ENCODE data around the gene N4BP2. TPM values are rescaled to one million over a fixed set of nuclear protein-coding genes. Genes with fewer than 3 reads are reported as not detected.
"Not testable (repeated sequence)": the region's sequence is repeated elsewhere in the genome, so short reads cannot be mapped to it uniquely, and the experiment has no call there.

Gene N4BP2
- 16.9 TPM for polyA plus RNA-seq
- long read RNA-seq, donor 1, result 0 reads
- long read RNA-seq, donor 2, result 0 reads
- long read RNA-seq, donor 3, result 0 reads
- long read RNA-seq, donor 4, result 0 reads
- long read RNA-seq, donor 5, result 0 reads
- long read RNA-seq, donor 6, result 0 reads
- long read RNA-seq, donor 7, result 0 reads
- long read RNA-seq, donor 8, result 0 reads
- long read RNA-seq, donor 9, result 0 reads
- long read RNA-seq, donor 10, result 0 reads
- long read RNA-seq, donor 11, result 0 reads

- Histone ChIP-seq H3K4me1 (ENCODE audit: control insufficient read depth, insufficient read depth, low read length) (peaks cover 7% of the 10 kb centered on the region), H3K27me3 (ENCODE audit: control insufficient read depth, insufficient read depth, low read length) (no peaks in the 10 kb centered on the region), H3K9me3 (ENCODE audit: control insufficient read depth, low read depth, low read length) (no peaks in the 10 kb centered on the region), H3K36me3 (ENCODE audit: control insufficient read depth, insufficient read depth, low read length) (peaks cover 4% of the 10 kb centered on the region), H3K27ac (ENCODE audit: low read length) (peak within 1 kb of the TSS; percentile 99), H3K4me3 (ENCODE audit: low read length) (peak within 1 kb of the TSS; percentile 77)
- DNase-seq, result peak; percentile 84 to 88
- WGBS (ENCODE audit: insufficient coverage, low lambda C conversion rate), result no CpG with 5 or more reads among the region's 99 CpGs
These were observed at the start of gene N4BP2 for GRCh38 chr4:40056716-40057585. Gene N4BP2, plus strand, starts transcription at chr4:40056850. Its CDS starts 40,491 bp downstream, at chr4:40097341.

DNA sequence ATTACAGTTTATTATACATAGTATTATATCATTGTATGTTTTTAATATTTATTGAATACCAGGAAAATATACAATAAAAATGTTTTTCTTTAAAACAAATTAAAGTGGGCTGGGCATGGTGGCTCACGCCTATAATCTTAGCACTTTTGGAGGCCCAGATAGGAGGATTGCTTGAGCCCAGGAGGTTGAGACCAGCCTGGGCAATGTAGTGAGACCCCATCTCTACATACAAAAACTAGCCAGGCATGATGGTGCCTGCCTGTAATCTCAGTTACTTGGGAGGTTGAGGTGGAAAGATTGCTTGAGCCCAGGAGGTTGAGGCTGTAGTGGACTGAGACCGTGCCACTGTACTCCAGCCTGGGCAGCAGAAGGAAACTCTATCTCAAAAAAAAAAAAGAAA, 40.6 kb upstream of the N4BP2 start:
- Histone ChIP-seq H3K36me3 (ENCODE audit: control insufficient read depth, insufficient read depth, low read length) (no peaks in the 10 kb centered on the region), H3K4me3 (ENCODE audit: low read length) (no peak overlapping the region), H3K4me1 (ENCODE audit: control insufficient read depth, insufficient read depth, low read length) (no peaks in the 10 kb centered on the region), H3K9me3 (ENCODE audit: control insufficient read depth, low read depth, low read length) (no peaks in the 10 kb centered on the region), H3K27me3 (ENCODE audit: control insufficient read depth, insufficient read depth, low read length) (no peaks in the 10 kb centered on the region), H3K27ac (ENCODE audit: low read length) (no peak overlapping the region)
- DNase-seq, result no peak
- WGBS (ENCODE audit: insufficient coverage, low lambda C conversion rate), result no CpG with 5 or more reads among the region's 2 CpGs

GRCh38 chr4:40020221-40020620, 36.4 kb upstream of the N4BP2 start:
- WGBS (ENCODE audit: insufficient coverage, low lambda C conversion rate), result no CpG with 5 or more reads among the region's 15 CpGs
- H3K36me3 ChIP-seq (ENCODE audit: control insufficient read depth, insufficient read depth, low read length), result no peaks in the 10 kb centered on the region
- H3K4me3 ChIP-seq (ENCODE audit: low read length), result no peak overlapping the region
- DNase-seq, result no peak
- no peaks in the 10 kb centered on the region for H3K4me1 ChIP-seq (ENCODE audit: control insufficient read depth, insufficient read depth, low read length)
- no peaks in the 10 kb centered on the region for H3K27me3 ChIP-seq (ENCODE audit: control insufficient read depth, insufficient read depth, low read length)
- H3K9me3 ChIP-seq (ENCODE audit: control insufficient read depth, low read depth, low read length), result no peaks in the 10 kb centered on the region
- H3K27ac ChIP-seq (ENCODE audit: low read length), result no peak overlapping the region

DNA sequence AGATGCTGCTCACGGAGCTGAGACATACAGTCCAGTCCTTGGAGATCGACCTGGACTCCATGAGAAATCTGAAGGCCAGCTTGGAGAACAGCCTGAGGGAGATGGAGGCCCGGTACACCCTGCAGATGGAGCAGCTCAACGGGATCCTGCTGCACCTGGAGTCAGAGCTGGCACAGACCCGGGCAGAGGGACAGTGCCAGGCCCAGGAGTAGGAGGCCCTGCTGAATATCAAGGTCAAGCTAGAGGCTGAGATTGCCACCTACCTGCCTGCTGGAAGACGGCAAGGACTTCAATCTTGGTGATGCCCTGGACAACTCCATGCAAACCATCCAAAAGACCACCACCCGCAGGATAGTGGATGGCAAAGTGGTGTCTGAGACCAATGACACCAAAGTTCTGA, 35.5 kb upstream of the N4BP2 start:
- not testable (repeated sequence) for H3K4me1 ChIP-seq (ENCODE audit: control insufficient read depth, insufficient read depth, low read length); H3K27me3 ChIP-seq (ENCODE audit: control insufficient read depth, insufficient read depth, low read length); H3K36me3 ChIP-seq (ENCODE audit: control insufficient read depth, insufficient read depth, low read length); DNase-seq; H3K27ac ChIP-seq (ENCODE audit: low read length); H3K9me3 ChIP-seq (ENCODE audit: control insufficient read depth, low read depth, low read length); H3K4me3 ChIP-seq (ENCODE audit: low read length)
- no CpG with 5 or more reads among the region's 7 CpGs for WGBS (ENCODE audit: insufficient coverage, low lambda C conversion rate)

GRCh38 chr4:40024049-40024448, 32.6 kb upstream of the N4BP2 start:
- not testable (repeated sequence) for H3K27ac ChIP-seq (ENCODE audit: low read length); DNase-seq; H3K9me3 ChIP-seq (ENCODE audit: control insufficient read depth, low read depth, low read length); H3K27me3 ChIP-seq (ENCODE audit: control insufficient read depth, insufficient read depth, low read length); H3K36me3 ChIP-seq (ENCODE audit: control insufficient read depth, insufficient read depth, low read length); H3K4me1 ChIP-seq (ENCODE audit: control insufficient read depth, insufficient read depth, low read length); H3K4me3 ChIP-seq (ENCODE audit: low read length)
- no CpG with 5 or more reads among the region's 7 CpGs for WGBS (ENCODE audit: insufficient coverage, low lambda C conversion rate)

GRCh38 chr4:40032785-40033184, 23.9 kb upstream of the N4BP2 start:
- 91% methylated on average over 17 of the region's 22 CpGs for WGBS (ENCODE audit: insufficient coverage, low lambda C conversion rate)

GRCh38 chr4:40033613-40034012, 23.0 kb upstream of the N4BP2 start:
- Histone ChIP-seq H3K36me3 (ENCODE audit: control insufficient read depth, insufficient read depth, low read length) (no peaks in the 10 kb centered on the region), H3K4me1 (ENCODE audit: control insufficient read depth, insufficient read depth, low read length) (no peaks in the 10 kb centered on the region), H3K27ac (ENCODE audit: low read length) (peak overlapping the region; percentile 16), H3K27me3 (ENCODE audit: control insufficient read depth, insufficient read depth, low read length) (no peaks in the 10 kb centered on the region), H3K9me3 (ENCODE audit: control insufficient read depth, low read depth, low read length) (no peaks in the 10 kb centered on the region), H3K4me3 (ENCODE audit: low read length) (no peak overlapping the region)
- no CpG with 5 or more reads among the region's 2 CpGs for WGBS (ENCODE audit: insufficient coverage, low lambda C conversion rate)
- peak; percentile 43 to 70 for DNase-seq

More at GRCh38 chr4:40032785-40033184, 23.9 kb upstream of the N4BP2 start:
- Histone ChIP-seq H3K4me3 (ENCODE audit: low read length) (no peak overlapping the region), H3K4me1 (ENCODE audit: control insufficient read depth, insufficient read depth, low read length) (no peaks in the 10 kb centered on the region), H3K27me3 (ENCODE audit: control insufficient read depth, insufficient read depth, low read length) (no peaks in the 10 kb centered on the region), H3K27ac (ENCODE audit: low read length) (no peak overlapping the region), H3K9me3 (ENCODE audit: control insufficient read depth, low read depth, low read length) (no peaks in the 10 kb centered on the region), H3K36me3 (ENCODE audit: control insufficient read depth, insufficient read depth, low read length) (no peaks in the 10 kb centered on the region)
- DNase-seq, result no peak

GRCh38 chr4:40038977-40039376, 17.7 kb upstream of the N4BP2 start:
- Histone ChIP-seq H3K4me3 (ENCODE audit: low read length) (no peak overlapping the region), H3K9me3 (ENCODE audit: control insufficient read depth, low read depth, low read length) (peaks cover 4% of the 10 kb centered on the region), H3K36me3 (ENCODE audit: control insufficient read depth, insufficient read depth, low read length) (no peaks in the 10 kb centered on the region), H3K27ac (ENCODE audit: low read length) (no peak overlapping the region), H3K4me1 (ENCODE audit: control insufficient read depth, insufficient read depth, low read length) (no peaks in the 10 kb centered on the region), H3K27me3 (ENCODE audit: control insufficient read depth, insufficient read depth, low read length) (no peaks in the 10 kb centered on the region)
- DNase-seq, result no peak
- 100% methylated on average over 1 of the region's 7 CpGs for WGBS (ENCODE audit: insufficient coverage, low lambda C conversion rate)

DNA sequence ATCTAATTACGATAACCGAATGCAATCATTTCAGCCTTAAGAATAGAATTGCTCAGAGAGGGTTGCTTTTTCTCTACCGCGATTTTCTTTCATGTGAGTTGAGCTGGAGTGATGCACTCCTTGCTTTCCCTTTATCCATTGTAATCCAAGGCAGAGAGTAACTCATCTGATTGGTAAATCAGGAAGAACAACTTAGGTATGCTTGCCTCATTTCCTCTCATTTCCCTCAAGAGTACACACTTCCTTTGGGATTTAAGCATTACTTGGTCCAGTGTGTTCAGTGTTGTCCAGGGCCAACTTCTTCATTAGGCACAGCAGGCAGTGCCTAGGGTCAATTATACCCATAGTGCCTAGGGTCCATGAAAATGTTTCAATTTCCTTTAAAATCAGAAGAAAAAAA, 15.7 kb upstream of the N4BP2 start:
- no CpG with 5 or more reads among the region's 4 CpGs for WGBS (ENCODE audit: insufficient coverage, low lambda C conversion rate)
- no peaks in the 10 kb centered on the region for H3K4me1 ChIP-seq (ENCODE audit: control insufficient read depth, insufficient read depth, low read length)
- no peaks in the 10 kb centered on the region for H3K36me3 ChIP-seq (ENCODE audit: control insufficient read depth, insufficient read depth, low read length)
- H3K9me3 ChIP-seq (ENCODE audit: control insufficient read depth, low read depth, low read length), result peaks cover 4% of the 10 kb centered on the region
- no peak overlapping the region for H3K4me3 ChIP-seq (ENCODE audit: low read length)
- no peaks in the 10 kb centered on the region for H3K27me3 ChIP-seq (ENCODE audit: control insufficient read depth, insufficient read depth, low read length)
- DNase-seq, result no peak
- no peak overlapping the region for H3K27ac ChIP-seq (ENCODE audit: low read length)

DNA sequence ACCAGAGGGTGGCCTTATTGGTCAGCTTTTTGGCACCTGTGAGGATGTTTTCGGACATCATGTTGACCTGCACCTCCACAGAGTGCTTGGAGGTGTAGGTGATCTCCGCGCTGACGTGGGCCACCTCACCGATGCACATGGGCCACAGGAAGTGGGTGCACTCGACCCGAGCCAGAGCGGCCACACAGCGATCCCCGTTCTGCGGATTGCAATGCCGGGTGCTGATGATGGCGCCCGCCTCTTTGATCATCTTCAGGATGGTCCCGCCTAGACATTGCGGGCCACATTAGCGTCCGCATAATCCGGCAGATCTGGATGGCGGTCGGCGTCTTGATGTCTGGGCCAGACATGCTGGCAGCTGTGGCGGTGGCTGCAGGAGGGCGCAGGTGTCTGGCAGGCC, 12.9 kb upstream of the N4BP2 start:
- Histone ChIP-seq H3K4me3 (ENCODE audit: low read length) (no peak overlapping the region), H3K27ac (ENCODE audit: low read length) (no peak overlapping the region), H3K4me1 (ENCODE audit: control insufficient read depth, insufficient read depth, low read length) (no peaks in the 10 kb centered on the region), H3K9me3 (ENCODE audit: control insufficient read depth, low read depth, low read length) (peaks cover 4% of the 10 kb centered on the region), H3K27me3 (ENCODE audit: control insufficient read depth, insufficient read depth, low read length) (no peaks in the 10 kb centered on the region), H3K36me3 (ENCODE audit: control insufficient read depth, insufficient read depth, low read length) (no peaks in the 10 kb centered on the region)
- WGBS (ENCODE audit: insufficient coverage, low lambda C conversion rate), result no CpG with 5 or more reads among the region's 24 CpGs
- no peak for DNase-seq
